ENCODE measurements around the gene ORC6.

ORC6 gene

GRCh38 chr16:46718214-46718613, 28.8 kb downstream of the ORC6 start:
- Histone ChIP-seq H3K4me1 (ENCODE audit: control insufficient read depth, insufficient read depth, low read length, unreplicated experiment) (no peaks in the 10 kb centered on the region), H3K4me3 (ENCODE audit: low read depth, low read length) (no peak overlapping the region), H2AFZ (ENCODE audit: low read length, unreplicated experiment) (no peak overlapping the region), H3K27me3 (ENCODE audit: insufficient read depth, low read length) (peaks cover 3% of the 10 kb centered on the region; the same call in 1 of the 2 replicates), H3K79me2 (ENCODE audit: control insufficient read depth, insufficient read depth, low read length, unreplicated experiment) (no peaks in the 10 kb centered on the region), H3K27ac (ENCODE audit: low read depth, low read length) (no peak overlapping the region), H3K36me3 (ENCODE audit: insufficient read depth, low read length) (no peaks in the 10 kb centered on the region)

DNA sequence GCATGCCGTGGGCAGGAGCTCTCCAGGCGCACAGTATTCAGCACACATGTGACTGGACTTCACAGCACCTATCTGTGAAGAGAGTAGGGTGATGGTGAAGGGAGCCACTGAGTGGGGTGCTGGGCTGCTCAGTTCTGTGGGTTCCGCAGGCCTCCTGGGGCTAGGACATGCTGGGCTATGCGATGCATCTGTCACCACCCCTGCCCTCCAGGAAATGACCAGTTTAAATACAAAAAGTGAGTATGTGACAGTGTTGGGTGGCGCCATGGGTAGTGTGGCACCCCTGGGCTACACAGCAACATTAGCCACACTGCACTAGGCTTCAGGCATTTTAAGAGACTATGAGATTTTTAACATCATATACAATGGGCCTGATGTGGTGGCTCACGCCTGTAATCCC, 30.1 kb downstream of the ORC6 start:
- no peak overlapping the region for H3K4me3 ChIP-seq (ENCODE audit: low read depth, low read length)

DNA sequence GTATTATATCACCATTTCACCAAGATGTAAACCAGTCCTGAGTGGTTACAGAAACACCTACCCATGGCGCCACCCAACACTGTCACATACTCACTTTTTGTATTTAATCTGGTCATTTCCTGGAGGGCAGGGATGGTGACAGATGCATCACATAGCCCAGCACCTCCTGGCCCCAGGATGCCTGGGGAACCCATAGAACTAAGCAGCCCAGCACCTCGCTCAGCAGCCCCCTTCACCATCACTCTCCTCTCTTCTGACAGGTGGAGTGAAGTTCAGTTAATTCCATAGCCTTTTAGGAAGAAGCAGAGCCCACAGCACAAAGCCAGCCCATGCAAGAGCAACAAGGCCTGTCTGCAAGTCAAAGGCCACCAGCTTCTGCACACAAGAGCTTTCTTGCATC, 31.2 kb downstream of the ORC6 start:
- Histone ChIP-seq H3K79me2 (ENCODE audit: control insufficient read depth, insufficient read depth, low read length, unreplicated experiment) (no peaks in the 10 kb centered on the region), H2AFZ (ENCODE audit: low read length, unreplicated experiment) (no peak overlapping the region), H3K4me1 (ENCODE audit: control insufficient read depth, insufficient read depth, low read length, unreplicated experiment) (no peaks in the 10 kb centered on the region), H3K27me3 (ENCODE audit: insufficient read depth, low read length) (no peaks in the 10 kb centered on the region), H3K27ac (ENCODE audit: low read depth, low read length) (no peak overlapping the region), H3K36me3 (ENCODE audit: insufficient read depth, low read length) (no peaks in the 10 kb centered on the region), H3K4me3 (ENCODE audit: low read depth, low read length) (no peak overlapping the region)

More for the DNA sequence above, 30.1 kb downstream of the ORC6 start:
- peaks cover 3% of the 10 kb centered on the region; the same call in 1 of the 2 replicates for H3K27me3 ChIP-seq (ENCODE audit: insufficient read depth, low read length)
- H3K4me1 ChIP-seq (ENCODE audit: control insufficient read depth, insufficient read depth, low read length, unreplicated experiment) = no peaks in the 10 kb centered on the region
- no peak overlapping the region for H2AFZ ChIP-seq (ENCODE audit: low read length, unreplicated experiment)
- no peaks in the 10 kb centered on the region for H3K36me3 ChIP-seq (ENCODE audit: insufficient read depth, low read length)
- H3K79me2 ChIP-seq (ENCODE audit: control insufficient read depth, insufficient read depth, low read length, unreplicated experiment) = no peaks in the 10 kb centered on the region
- H3K27ac ChIP-seq (ENCODE audit: low read depth, low read length) = no peak overlapping the region

- Histone ChIP-seq H2AFZ (ENCODE audit: low read length, unreplicated experiment) (no peak overlapping the region), H3K4me3 (ENCODE audit: low read depth, low read length) (no peak overlapping the region), H3K79me2 (ENCODE audit: control insufficient read depth, insufficient read depth, low read length, unreplicated experiment) (no peaks in the 10 kb centered on the region), H3K27me3 (ENCODE audit: insufficient read depth, low read length) (no peaks in the 10 kb centered on the region), H3K4me1 (ENCODE audit: control insufficient read depth, insufficient read depth, low read length, unreplicated experiment) (no peaks in the 10 kb centered on the region), H3K27ac (ENCODE audit: low read depth, low read length) (no peak overlapping the region), H3K36me3 (ENCODE audit: insufficient read depth, low read length) (no peaks in the 10 kb centered on the region)
These were observed 32.4 kb downstream of the ORC6 start for GRCh38 chr16:46721885-46722284.

- Histone ChIP-seq H3K79me2 (ENCODE audit: control insufficient read depth, insufficient read depth, low read length, unreplicated experiment) (no peaks in the 10 kb centered on the region), H3K27ac (ENCODE audit: low read depth, low read length) (no peak overlapping the region), H3K4me3 (ENCODE audit: low read depth, low read length) (no peak overlapping the region), H2AFZ (ENCODE audit: low read length, unreplicated experiment) (no peak overlapping the region), H3K27me3 (ENCODE audit: insufficient read depth, low read length) (no peaks in the 10 kb centered on the region), H3K4me1 (ENCODE audit: control insufficient read depth, insufficient read depth, low read length, unreplicated experiment) (no peaks in the 10 kb centered on the region), H3K36me3 (ENCODE audit: insufficient read depth, low read length) (no peaks in the 10 kb centered on the region)
These were observed 37.7 kb downstream of the ORC6 start for GRCh38 chr16:46727184-46727583.

GRCh38 chr16:46727630-46728029, 38.2 kb downstream of the ORC6 start:
- Histone ChIP-seq H3K27me3 (ENCODE audit: insufficient read depth, low read length) (no peaks in the 10 kb centered on the region), H3K4me3 (ENCODE audit: low read depth, low read length) (no peak overlapping the region), H3K36me3 (ENCODE audit: insufficient read depth, low read length) (no peaks in the 10 kb centered on the region), H3K4me1 (ENCODE audit: control insufficient read depth, insufficient read depth, low read length, unreplicated experiment) (no peaks in the 10 kb centered on the region), H3K79me2 (ENCODE audit: control insufficient read depth, insufficient read depth, low read length, unreplicated experiment) (no peaks in the 10 kb centered on the region), H2AFZ (ENCODE audit: low read length, unreplicated experiment) (no peak overlapping the region), H3K27ac (ENCODE audit: low read depth, low read length) (no peak overlapping the region)

GRCh38 chr16:46728806-46729205, 39.3 kb downstream of the ORC6 start:
- Histone ChIP-seq H3K79me2 (ENCODE audit: control insufficient read depth, insufficient read depth, low read length, unreplicated experiment) (no peaks in the 10 kb centered on the region), H3K36me3 (ENCODE audit: insufficient read depth, low read length) (no peaks in the 10 kb centered on the region), H3K27me3 (ENCODE audit: insufficient read depth, low read length) (no peaks in the 10 kb centered on the region), H3K27ac (ENCODE audit: low read depth, low read length) (no peak overlapping the region), H3K4me3 (ENCODE audit: low read depth, low read length) (no peak overlapping the region), H3K4me1 (ENCODE audit: control insufficient read depth, insufficient read depth, low read length, unreplicated experiment) (no peaks in the 10 kb centered on the region), H2AFZ (ENCODE audit: low read length, unreplicated experiment) (no peak overlapping the region)

- Histone ChIP-seq H2AFZ (ENCODE audit: low read length, unreplicated experiment) (no peak overlapping the region), H3K36me3 (ENCODE audit: insufficient read depth, low read length) (no peaks in the 10 kb centered on the region), H3K27ac (ENCODE audit: low read depth, low read length) (no peak overlapping the region), H3K4me1 (ENCODE audit: control insufficient read depth, insufficient read depth, low read length, unreplicated experiment) (no peaks in the 10 kb centered on the region), H3K79me2 (ENCODE audit: control insufficient read depth, insufficient read depth, low read length, unreplicated experiment) (no peaks in the 10 kb centered on the region), H3K4me3 (ENCODE audit: low read depth, low read length) (no peak overlapping the region), H3K27me3 (ENCODE audit: insufficient read depth, low read length) (no peaks in the 10 kb centered on the region)
These were observed 40.0 kb downstream of the ORC6 start for GRCh38 chr16:46729326-46729995.

GRCh38 chr16:46730126-46730525, 40.7 kb downstream of the ORC6 start:
- no peak overlapping the region for H3K4me3 ChIP-seq (ENCODE audit: low read depth, low read length)
- no peak overlapping the region for H2AFZ ChIP-seq (ENCODE audit: low read length, unreplicated experiment)
- no peaks in the 10 kb centered on the region for H3K36me3 ChIP-seq (ENCODE audit: insufficient read depth, low read length)
- no peaks in the 10 kb centered on the region for H3K27me3 ChIP-seq (ENCODE audit: insufficient read depth, low read length)
- no peaks in the 10 kb centered on the region for H3K79me2 ChIP-seq (ENCODE audit: control insufficient read depth, insufficient read depth, low read length, unreplicated experiment)
- H3K4me1 ChIP-seq (ENCODE audit: control insufficient read depth, insufficient read depth, low read length, unreplicated experiment) = no peaks in the 10 kb centered on the region
- no peak overlapping the region for H3K27ac ChIP-seq (ENCODE audit: low read depth, low read length)

DNA sequence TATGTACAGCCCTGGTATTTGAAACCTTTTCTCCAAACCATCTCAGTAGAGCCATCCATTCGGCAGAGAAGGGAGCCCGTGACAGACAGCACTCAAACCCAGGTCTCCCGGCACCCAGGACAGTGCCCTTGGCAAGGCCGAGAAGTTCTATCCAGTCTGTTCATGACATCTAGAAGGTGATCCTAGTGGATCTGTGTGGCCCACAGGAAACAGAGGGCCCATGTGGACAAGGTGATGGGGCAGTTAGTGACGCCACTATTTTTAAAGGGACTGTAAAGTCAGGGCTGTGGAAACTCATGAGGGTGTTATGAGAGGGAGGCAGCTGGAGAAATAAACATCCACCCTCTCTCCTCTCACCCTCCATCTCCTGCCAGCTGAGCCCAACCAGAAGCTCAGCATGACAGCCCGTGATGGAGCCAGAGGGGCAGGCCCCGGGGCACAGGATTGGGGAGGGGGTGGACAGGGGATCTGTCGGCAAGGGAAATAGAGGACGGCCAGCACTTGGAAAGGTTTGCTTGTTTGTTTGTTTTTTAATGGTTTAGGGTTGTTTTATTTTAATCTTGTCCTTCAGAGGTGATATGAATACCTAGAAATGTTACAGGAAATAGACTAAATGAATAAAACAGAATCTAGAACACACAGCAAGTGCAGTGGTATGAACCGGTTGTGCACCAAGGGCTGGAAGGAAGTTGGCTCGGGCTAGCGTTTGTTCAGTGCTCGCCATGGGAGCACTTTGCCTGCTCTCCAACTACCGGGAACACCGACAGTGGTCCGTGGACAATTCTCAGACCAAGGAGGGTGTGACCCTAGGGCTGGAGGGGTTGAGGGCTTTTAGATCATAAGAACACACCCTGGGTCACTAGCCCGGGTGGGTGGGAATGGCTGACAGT, 41.6 kb downstream of the ORC6 start:
- Histone ChIP-seq H2AFZ (ENCODE audit: low read length, unreplicated experiment) (no peak overlapping the region), H3K27ac (ENCODE audit: low read depth, low read length) (no peak overlapping the region), H3K36me3 (ENCODE audit: insufficient read depth, low read length) (no peaks in the 10 kb centered on the region), H3K4me3 (ENCODE audit: low read depth, low read length) (no peak overlapping the region), H3K4me1 (ENCODE audit: control insufficient read depth, insufficient read depth, low read length, unreplicated experiment) (no peaks in the 10 kb centered on the region), H3K27me3 (ENCODE audit: insufficient read depth, low read length) (no peaks in the 10 kb centered on the region), H3K79me2 (ENCODE audit: control insufficient read depth, insufficient read depth, low read length, unreplicated experiment) (no peaks in the 10 kb centered on the region)
